ACC112 (cell line): ENCODE results near the gene ST3GAL3.
A peak's percentile ranks its signal among the peaks of the same experiment; 100 is the strongest.

Experiments used
- H2AFZ ChIP-seq: fragments of 200-600 bp; sonication (generic); one replicate; pipeline ENCODE4 v1.6.0; 2017; ENCODE audit warnings: antibody characterized with exemption, low read length; ENCODE audit not compliant: unreplicated experiment
- H3K27ac ChIP-seq: fragments of 200-600 bp; sonication (generic); 2 replicates; pipeline ENCODE4 v1.5.1; 2014; ENCODE audit warnings: low read depth, mild to moderate bottlenecking, antibody characterized with exemption, low read length, moderate library complexity
- H3K27me3 ChIP-seq: fragments of 200-600 bp; sonication (generic); 2 replicates; pipeline ENCODE4 v1.6.1; 2014; ENCODE audit warnings: mild to moderate bottlenecking, antibody characterized with exemption, low read length, moderate library complexity, mixed read lengths; ENCODE audit not compliant: insufficient read depth
- H3K36me3 ChIP-seq: fragments of 200-600 bp; sonication (generic); 2 replicates; pipeline ENCODE4 v1.6.1; 2016; ENCODE audit warnings: mild to moderate bottlenecking, antibody characterized with exemption, low read length, moderate library complexity, mixed read lengths; ENCODE audit not compliant: insufficient read depth
- H3K4me1 ChIP-seq: fragments of 200-600 bp; sonication (generic); one replicate; pipeline ENCODE4 v1.6.1; 2016; ENCODE audit warnings: low read length, mixed read lengths; ENCODE audit not compliant: insufficient read depth, unreplicated experiment, control insufficient read depth
- H3K4me3 ChIP-seq: fragments of 200-600 bp; sonication (generic); 2 replicates; pipeline ENCODE4 v1.5.1; 2014; ENCODE audit warnings: mild to moderate bottlenecking, low read depth, low read length
- H3K79me2 ChIP-seq: fragments of 200-600 bp; sonication (generic); one replicate; pipeline ENCODE4 v1.6.0; 2016; ENCODE audit warnings: low read length; ENCODE audit not compliant: control insufficient read depth, unreplicated experiment, insufficient read depth

The ST3GAL3 gene

DNA sequence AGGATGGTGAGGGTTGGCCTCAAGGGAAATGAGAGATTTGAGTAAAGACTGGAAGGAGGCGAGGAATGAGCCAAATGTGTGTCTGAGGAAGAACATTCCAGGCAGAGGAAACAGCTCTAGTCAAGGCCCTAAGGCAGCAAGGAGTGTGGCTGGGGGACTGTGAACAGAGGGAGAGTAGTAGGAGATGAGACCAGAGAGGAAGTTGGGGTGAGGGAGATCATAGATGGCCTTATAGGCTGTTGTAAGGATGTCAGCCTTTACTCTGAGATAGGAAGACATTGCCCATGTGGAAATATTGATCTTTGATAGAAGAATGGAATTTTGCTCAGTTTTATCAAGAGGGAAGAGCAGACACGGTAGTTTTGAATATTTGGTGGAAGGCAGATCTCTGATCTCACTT lies 171.1 kb downstream of the ST3GAL3 start:
- Histone ChIP-seq H3K36me3 (no peaks in the 10 kb centered on the region; the same call in 1 of the 2 replicates), H3K27ac (0 out of 2 replicates have a peak overlapping the region, but pooled peaks have one; percentile 11), H3K79me2 (no peaks in the 10 kb centered on the region), H2AFZ (no peak overlapping the region), H3K27me3 (no peaks in the 10 kb centered on the region), H3K4me1 (peaks cover 26% of the 10 kb centered on the region), H3K4me3 (no peak overlapping the region)

GRCh38 chr1:43878854-43879253 lies 171.5 kb downstream of the ST3GAL3 start:
- no peaks in the 10 kb centered on the region for H3K27me3 ChIP-seq
- H3K79me2 ChIP-seq = no peaks in the 10 kb centered on the region
- H3K4me1 ChIP-seq = peaks cover 26% of the 10 kb centered on the region
- no peak overlapping the region for H2AFZ ChIP-seq
- H3K27ac ChIP-seq = peak overlapping the region; percentile 11; the same call in 1 of the 2 replicates
- H3K36me3 ChIP-seq = no peaks in the 10 kb centered on the region; the same call in 1 of the 2 replicates
- no peak overlapping the region for H3K4me3 ChIP-seq

GRCh38 chr1:43879414-43879813 lies 172.1 kb downstream of the ST3GAL3 start:
- Histone ChIP-seq H3K4me1 (peaks cover 26% of the 10 kb centered on the region), H3K27ac (peak overlapping the region; percentile 11; the same call in 1 of the 2 replicates), H3K27me3 (no peaks in the 10 kb centered on the region)

DNA sequence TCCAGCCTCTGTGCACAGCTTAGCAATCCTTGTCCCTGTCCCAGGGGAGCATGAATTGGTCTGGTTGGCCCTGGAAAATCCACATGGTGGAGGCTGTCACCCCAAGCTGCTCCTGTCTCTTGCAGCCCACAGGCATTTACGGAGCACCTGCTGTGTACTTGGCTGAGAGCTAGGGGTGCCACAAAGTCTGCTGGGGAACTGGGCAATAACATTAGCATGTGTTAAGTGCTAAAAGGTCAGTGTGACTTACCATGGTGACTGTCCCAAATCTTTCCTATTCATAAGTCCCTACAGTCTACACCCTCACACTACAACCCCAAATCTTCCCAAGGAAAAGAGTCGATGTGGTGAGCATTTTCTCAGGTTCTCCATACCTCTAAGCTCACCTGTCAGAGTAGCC lies 172.7 kb downstream of the ST3GAL3 start:
- no peaks in the 10 kb centered on the region for H3K79me2 ChIP-seq
- no peak overlapping the region for H3K4me3 ChIP-seq
- H3K4me1 ChIP-seq = peaks cover 26% of the 10 kb centered on the region
- no peaks in the 10 kb centered on the region for H3K27me3 ChIP-seq
- no peak overlapping the region for H2AFZ ChIP-seq
- no peaks in the 10 kb centered on the region; the same call in 1 of the 2 replicates for H3K36me3 ChIP-seq
- H3K27ac ChIP-seq = no peak overlapping the region

More at GRCh38 chr1:43879414-43879813, 172.1 kb downstream of the ST3GAL3 start:
- no peak overlapping the region for H2AFZ ChIP-seq
- no peak overlapping the region for H3K4me3 ChIP-seq
- H3K79me2 ChIP-seq = no peaks in the 10 kb centered on the region
- H3K36me3 ChIP-seq = no peaks in the 10 kb centered on the region; the same call in 1 of the 2 replicates

DNA sequence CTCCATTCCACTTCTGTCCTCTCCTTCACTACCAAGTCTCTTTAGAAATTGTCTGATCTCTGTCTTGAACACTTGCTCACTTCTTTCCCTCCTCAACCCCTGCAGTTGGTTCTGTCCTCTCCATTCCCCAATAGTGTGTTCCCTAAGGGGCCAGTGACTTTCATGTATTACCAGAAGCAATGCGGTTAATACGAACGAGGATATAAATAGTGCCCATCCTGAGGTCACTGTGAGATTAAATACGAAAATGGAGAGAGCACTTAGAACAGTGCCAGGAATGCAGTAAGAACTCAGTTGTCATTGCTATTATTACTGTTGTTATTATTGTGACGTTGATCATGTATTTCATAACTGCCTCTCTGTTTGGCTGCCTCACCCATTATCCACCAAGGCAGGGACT lies 173.3 kb downstream of the ST3GAL3 start:
- no peaks in the 10 kb centered on the region; the same call in 1 of the 2 replicates for H3K36me3 ChIP-seq
- no peaks in the 10 kb centered on the region for H3K79me2 ChIP-seq
- H3K4me3 ChIP-seq = no peak overlapping the region
- no peak overlapping the region for H3K27ac ChIP-seq
- no peaks in the 10 kb centered on the region for H3K27me3 ChIP-seq
- no peak overlapping the region for H2AFZ ChIP-seq
- peaks cover 26% of the 10 kb centered on the region for H3K4me1 ChIP-seq

- no peak overlapping the region for H2AFZ ChIP-seq
Observed at GRCh38 chr1:43881415-43881814, 174.1 kb downstream of the ST3GAL3 start.

DNA sequence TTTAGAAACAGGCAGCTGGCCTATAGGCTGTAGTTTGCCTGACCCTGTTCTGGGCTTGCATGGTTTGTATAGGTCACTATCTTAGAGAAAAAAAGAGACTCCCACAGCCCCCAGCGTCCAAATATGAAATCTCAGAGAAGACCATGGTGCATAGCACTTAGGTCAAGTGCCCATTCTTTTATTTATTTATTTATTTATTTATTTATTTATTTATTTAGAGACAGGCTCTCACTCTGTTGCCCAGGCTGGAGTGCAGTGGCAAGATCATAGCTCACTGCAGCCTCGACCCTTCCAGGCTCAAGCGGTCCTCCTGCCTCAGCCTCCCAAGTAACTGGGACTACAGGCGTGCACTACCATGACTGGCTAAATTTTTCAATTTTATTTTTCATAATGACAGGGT lies 175.4 kb downstream of the ST3GAL3 start:
- Histone ChIP-seq H3K27ac (no peak overlapping the region), H3K4me3 (no peak overlapping the region), H3K79me2 (no peaks in the 10 kb centered on the region), H2AFZ (no peak overlapping the region), H3K36me3 (no peaks in the 10 kb centered on the region), H3K4me1 (peaks cover 25% of the 10 kb centered on the region), H3K27me3 (no peaks in the 10 kb centered on the region)

More at GRCh38 chr1:43881415-43881814, 174.1 kb downstream of the ST3GAL3 start:
- Histone ChIP-seq H3K79me2 (no peaks in the 10 kb centered on the region), H3K27ac (no peak overlapping the region), H3K36me3 (no peaks in the 10 kb centered on the region), H3K27me3 (no peaks in the 10 kb centered on the region), H3K4me3 (no peak overlapping the region), H3K4me1 (peaks cover 26% of the 10 kb centered on the region)

GRCh38 chr1:43883321-43883720 lies 176.0 kb downstream of the ST3GAL3 start:
- no peaks in the 10 kb centered on the region for H3K36me3 ChIP-seq
- no peaks in the 10 kb centered on the region for H3K79me2 ChIP-seq
- H3K4me1 ChIP-seq = peaks cover 19% of the 10 kb centered on the region
- H3K27ac ChIP-seq = no peak overlapping the region
- H3K27me3 ChIP-seq = no peaks in the 10 kb centered on the region
- H2AFZ ChIP-seq = no peak overlapping the region
- H3K4me3 ChIP-seq = no peak overlapping the region

DNA sequence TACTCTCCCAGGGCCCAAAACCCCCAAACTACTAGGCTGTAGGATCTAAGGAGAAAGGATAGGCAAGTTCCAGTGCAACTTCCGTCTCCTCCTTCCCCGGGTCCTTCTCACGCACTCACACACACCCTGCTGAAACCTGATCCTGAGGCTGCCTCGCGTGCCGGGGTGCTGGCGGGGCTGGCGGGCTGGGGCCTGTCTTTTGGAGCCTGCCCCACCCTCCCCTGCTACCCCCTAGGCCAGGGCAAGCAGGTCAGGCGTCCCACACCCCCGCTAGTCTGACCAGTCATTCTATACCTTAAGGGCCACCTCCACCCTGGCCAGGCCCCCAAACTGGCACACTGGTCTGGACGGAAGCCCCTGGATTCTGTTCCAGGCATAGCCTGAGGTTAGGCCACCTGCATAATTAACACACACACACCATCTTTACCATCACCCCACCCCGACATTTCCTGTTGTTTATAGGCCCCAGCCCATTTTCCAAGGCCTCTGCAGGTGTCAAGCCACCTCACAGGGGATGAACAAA lies 178.0 kb downstream of the ST3GAL3 start:
- no peak overlapping the region for H2AFZ ChIP-seq
- H3K36me3 ChIP-seq = no peaks in the 10 kb centered on the region
- H3K79me2 ChIP-seq = no peaks in the 10 kb centered on the region
- H3K4me3 ChIP-seq = no peak overlapping the region
- no peaks in the 10 kb centered on the region for H3K4me1 ChIP-seq
- no peak overlapping the region for H3K27ac ChIP-seq
- no peaks in the 10 kb centered on the region for H3K27me3 ChIP-seq

DNA sequence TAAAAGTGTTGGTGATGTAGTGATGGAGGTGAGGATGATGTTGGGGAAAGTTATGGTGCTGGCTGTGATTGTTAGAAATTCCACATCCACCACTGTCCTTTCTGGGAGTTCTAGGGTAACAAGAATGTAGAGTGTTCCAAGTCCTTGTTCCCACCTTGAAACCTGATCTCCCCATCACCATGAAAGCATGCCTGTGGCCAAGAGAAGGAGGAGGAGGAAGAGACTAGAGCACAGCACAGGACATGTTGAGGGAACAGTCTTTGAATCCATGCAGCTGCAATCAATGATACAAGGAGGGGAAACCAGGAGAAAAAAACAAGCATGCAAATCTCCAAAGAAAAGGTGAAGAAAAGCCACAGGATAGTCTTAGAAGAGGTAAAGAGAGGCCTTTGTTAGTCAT lies 180.4 kb downstream of the ST3GAL3 start:
- Histone ChIP-seq H3K4me1 (peaks cover 1% of the 10 kb centered on the region), H3K27ac (no peak overlapping the region), H2AFZ (no peak overlapping the region), H3K79me2 (no peaks in the 10 kb centered on the region), H3K27me3 (no peaks in the 10 kb centered on the region), H3K36me3 (no peaks in the 10 kb centered on the region), H3K4me3 (no peak overlapping the region)

GRCh38 chr1:43890815-43891214 lies 183.5 kb downstream of the ST3GAL3 start:
- Histone ChIP-seq H3K79me2 (no peaks in the 10 kb centered on the region), H3K4me3 (no peak overlapping the region), H3K36me3 (peaks cover 7% of the 10 kb centered on the region; the same call in 1 of the 2 replicates), H3K27me3 (no peaks in the 10 kb centered on the region), H2AFZ (no peak overlapping the region), H3K4me1 (peaks cover 4% of the 10 kb centered on the region), H3K27ac (no peak overlapping the region)
